ENCODE measurements around the gene SYNC. TPM values are rescaled to one million over a fixed set of nuclear protein-coding genes. Genes with fewer than 3 reads are reported as not detected.

SYNC gene
- total and polyA plus RNA-seq, 2 experiments from 2014 or later = not detected

- Histone ChIP-seq H2AFZ (peak overlapping the region; percentile 6; the same call in 1 of the 2 replicates), H3K27ac (ENCODE audit: low read depth) (peak overlapping the region; percentile 45; the same call in 1 of the 2 replicates), H3F3A (replicated peaks; ENCODE audit: low read depth) (0 out of 2 replicates have a peak, but pooled peaks cover 4% of the 10 kb centered on the region), H4K20me1 (replicated peaks; ENCODE audit: insufficient read depth) (no peaks in the 10 kb centered on the region), H3K4me2 (peak overlapping the region; percentile 64), H3K4me3 (no peak overlapping the region), H3K79me2 (replicated peaks; ENCODE audit: insufficient read depth) (no peaks in the 10 kb centered on the region), H3K36me3 (ENCODE audit: insufficient read depth) (no peaks in the 10 kb centered on the region; the same call in 1 of the 2 replicates), H3K27me3 (ENCODE audit: insufficient read depth) (no peaks in the 10 kb centered on the region), H3K9me2 (ENCODE audit: insufficient read depth) (no peaks in the 10 kb centered on the region), H3K4me1 (ENCODE audit: insufficient read depth) (peaks cover 23% of the 10 kb centered on the region)
- no peaks in the 10 kb centered on the region; the same call in 2 of the 3 replicates for H3K9me3 Mint-ChIP-seq
- peaks cover 22% of the 10 kb centered on the region for H3K27me3 Mint-ChIP-seq (ENCODE audit: insufficient read depth, low read depth, poor library complexity)
- no peak for ATAC-seq
- no peaks in the 10 kb centered on the region for H3K36me3 Mint-ChIP-seq (ENCODE audit: low read depth)
- no peak for DNase-seq (ENCODE audit: low spot score)
- H3K4me1 Mint-ChIP-seq = peaks cover 26% of the 10 kb centered on the region
- TF ChIP-seq CREB1 (CRISPR knock-in tag; IDR thresholded peaks at IDR 0.05; ENCODE audit: low read depth) = no peak
- TF ChIP-seq, protein P1, sequence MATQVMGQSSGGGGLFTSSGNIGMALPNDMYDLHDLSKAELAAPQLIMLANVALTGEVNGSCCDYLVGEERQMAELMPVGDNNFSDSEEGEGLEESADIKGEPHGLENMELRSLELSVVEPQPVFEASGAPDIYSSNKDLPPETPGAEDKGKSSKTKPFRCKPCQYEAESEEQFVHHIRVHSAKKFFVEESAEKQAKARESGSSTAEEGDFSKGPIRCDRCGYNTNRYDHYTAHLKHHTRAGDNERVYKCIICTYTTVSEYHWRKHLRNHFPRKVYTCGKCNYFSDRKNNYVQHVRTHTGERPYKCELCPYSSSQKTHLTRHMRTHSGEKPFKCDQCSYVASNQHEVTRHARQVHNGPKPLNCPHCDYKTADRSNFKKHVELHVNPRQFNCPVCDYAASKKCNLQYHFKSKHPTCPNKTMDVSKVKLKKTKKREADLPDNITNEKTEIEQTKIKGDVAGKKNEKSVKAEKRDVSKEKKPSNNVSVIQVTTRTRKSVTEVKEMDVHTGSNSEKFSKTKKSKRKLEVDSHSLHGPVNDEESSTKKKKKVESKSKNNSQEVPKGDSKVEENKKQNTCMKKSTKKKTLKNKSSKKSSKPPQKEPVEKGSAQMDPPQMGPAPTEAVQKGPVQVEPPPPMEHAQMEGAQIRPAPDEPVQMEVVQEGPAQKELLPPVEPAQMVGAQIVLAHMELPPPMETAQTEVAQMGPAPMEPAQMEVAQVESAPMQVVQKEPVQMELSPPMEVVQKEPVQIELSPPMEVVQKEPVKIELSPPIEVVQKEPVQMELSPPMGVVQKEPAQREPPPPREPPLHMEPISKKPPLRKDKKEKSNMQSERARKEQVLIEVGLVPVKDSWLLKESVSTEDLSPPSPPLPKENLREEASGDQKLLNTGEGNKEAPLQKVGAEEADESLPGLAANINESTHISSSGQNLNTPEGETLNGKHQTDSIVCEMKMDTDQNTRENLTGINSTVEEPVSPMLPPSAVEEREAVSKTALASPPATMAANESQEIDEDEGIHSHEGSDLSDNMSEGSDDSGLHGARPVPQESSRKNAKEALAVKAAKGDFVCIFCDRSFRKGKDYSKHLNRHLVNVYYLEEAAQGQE (IDR thresholded peaks at IDR 0.05; ENCODE audit: unreplicated experiment) = no peak
- TF ChIP-seq EZH2phosphoT487 (IDR thresholded peaks at IDR 0.05; ENCODE audit: unreplicated experiment) = no peak
- TF ChIP-seq JUNB (IDR thresholded peaks at IDR 0.05; ENCODE audit: unreplicated experiment) = no peak
- TF ChIP-seq NANOG (IDR thresholded peaks at IDR 0.05; ENCODE audit: borderline replicate concordance) = no peak
- no peak for TF ChIP-seq POLR2AphosphoS5 (IDR thresholded peaks at IDR 0.05; ENCODE audit: low read depth)
- TF ChIP-seq, protein P2, sequence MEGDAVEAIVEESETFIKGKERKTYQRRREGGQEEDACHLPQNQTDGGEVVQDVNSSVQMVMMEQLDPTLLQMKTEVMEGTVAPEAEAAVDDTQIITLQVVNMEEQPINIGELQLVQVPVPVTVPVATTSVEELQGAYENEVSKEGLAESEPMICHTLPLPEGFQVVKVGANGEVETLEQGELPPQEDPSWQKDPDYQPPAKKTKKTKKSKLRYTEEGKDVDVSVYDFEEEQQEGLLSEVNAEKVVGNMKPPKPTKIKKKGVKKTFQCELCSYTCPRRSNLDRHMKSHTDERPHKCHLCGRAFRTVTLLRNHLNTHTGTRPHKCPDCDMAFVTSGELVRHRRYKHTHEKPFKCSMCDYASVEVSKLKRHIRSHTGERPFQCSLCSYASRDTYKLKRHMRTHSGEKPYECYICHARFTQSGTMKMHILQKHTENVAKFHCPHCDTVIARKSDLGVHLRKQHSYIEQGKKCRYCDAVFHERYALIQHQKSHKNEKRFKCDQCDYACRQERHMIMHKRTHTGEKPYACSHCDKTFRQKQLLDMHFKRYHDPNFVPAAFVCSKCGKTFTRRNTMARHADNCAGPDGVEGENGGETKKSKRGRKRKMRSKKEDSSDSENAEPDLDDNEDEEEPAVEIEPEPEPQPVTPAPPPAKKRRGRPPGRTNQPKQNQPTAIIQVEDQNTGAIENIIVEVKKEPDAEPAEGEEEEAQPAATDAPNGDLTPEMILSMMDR (conservative IDR thresholded peaks at IDR 0.05; ENCODE audit: low read depth in 2 of 2) = no peak
- TF ChIP-seq ZNF331 (CRISPR knock-in tag; IDR thresholded peaks at IDR 0.05; ENCODE audit: low read depth) = no peak
- TF ChIP-seq, protein P3, sequence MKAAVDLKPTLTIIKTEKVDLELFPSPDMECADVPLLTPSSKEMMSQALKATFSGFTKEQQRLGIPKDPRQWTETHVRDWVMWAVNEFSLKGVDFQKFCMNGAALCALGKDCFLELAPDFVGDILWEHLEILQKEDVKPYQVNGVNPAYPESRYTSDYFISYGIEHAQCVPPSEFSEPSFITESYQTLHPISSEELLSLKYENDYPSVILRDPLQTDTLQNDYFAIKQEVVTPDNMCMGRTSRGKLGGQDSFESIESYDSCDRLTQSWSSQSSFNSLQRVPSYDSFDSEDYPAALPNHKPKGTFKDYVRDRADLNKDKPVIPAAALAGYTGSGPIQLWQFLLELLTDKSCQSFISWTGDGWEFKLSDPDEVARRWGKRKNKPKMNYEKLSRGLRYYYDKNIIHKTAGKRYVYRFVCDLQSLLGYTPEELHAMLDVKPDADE (IDR thresholded peaks at IDR 0.05) = no peak
- TF ChIP-seq EZH2 (IDR thresholded peaks at IDR 0.05; ENCODE audit: low read depth, unreplicated experiment) = no peak
- no peak for TF ChIP-seq STAT1 (IDR thresholded peaks at IDR 0.05; ENCODE audit: unreplicated experiment)
- TF ChIP-seq ZNF114 (CRISPR knock-in tag; IDR thresholded peaks at IDR 0.05) = no peak
- no peak for TF ChIP-seq ZNF462 (CRISPR knock-in tag; IDR thresholded peaks at IDR 0.05)
- peak overlapping the region; percentile 89 for H3K27ac Mint-ChIP-seq
- peak overlapping the region; percentile 27; the same call in 1 of the 3 replicates for H3K4me3 Mint-ChIP-seq
Observed at GRCh38 chr1:32715901-32716311, 13.3 kb upstream of the SYNC start.
